HCT116 (cell line): ENCODE measurements around the gene VAV2. TPM values are rescaled to one million over a fixed set of nuclear protein-coding genes. Genes with fewer than 3 reads are reported as not detected.

Experiments used
- ATAC-seq: fragments of 200-7000 bp; cut with Tn5 transposase; 2 replicates; pipeline ENCODE4 v1.9.1; 2020; ENCODE audit warnings: mild to moderate bottlenecking, moderate library complexity
- BruUV-seq: library from RNA; stranded (reverse); fragments of 400-500 nt; replicated peaks from 2 replicates; lab custom pipeline; 2021; lab: Mats Ljungman, UMichigan
- CTCF ChIA-PET: fragments of 300-600 bp; sonication (Branson Sonifier 250); formaldehyde crosslinking; loops from one replicate; lab custom pipeline; 2021; ENCODE audit warnings: antibody characterized with exemption; lab: Charles Lee
- POLR2A ChIA-PET: fragments of 300-600, 350-600 bp; sonication (Branson Sonifier 250); formaldehyde crosslinking; loops from one replicate; lab custom pipeline; 2021; ENCODE audit warnings: antibody characterized with exemption; lab: Charles Lee
- RAD21 ChIA-PET, 2 experiments: fragments of 300-600 bp; sonication (Branson Sonifier 250); formaldehyde crosslinking; loops; one replicate each; lab custom pipeline; 2023; ENCODE audit warnings: low total read pairs in 2 of 2; ENCODE audit not compliant: uncharacterized antibody in 2 of 2, unreplicated experiment in 2 of 2, low non-redundant PET in 1 of 2; lab: Charles Lee
- DNase-seq: peaks from one replicate; pipeline ENCODE4 v3.0.0-alpha.2; 2010; ENCODE audit warnings: low read depth, low spot score
- H2AFZ ChIP-seq: fragments of 200-600 bp; shearing (Covaris generic), sonication (generic); 2 replicates; pipeline ENCODE4 v1.6.1; 2017; ENCODE audit warnings: low read depth, mixed run types, mixed read lengths, antibody characterized with exemption, low read length; ENCODE audit not compliant: poor library complexity, severe bottlenecking
- H3K27ac ChIP-seq: 2 replicates; pipeline ENCODE4 v1.5.1; 2012; ENCODE audit warnings: low read depth, low read length
- H3K27me3 ChIP-seq: fragments of 200-600 bp; sonication (generic); 2 replicates; pipeline ENCODE4 v1.6.1; 2016; ENCODE audit warnings: mixed run types, low read length, mixed read lengths; ENCODE audit not compliant: insufficient read depth
- H3K36me3 ChIP-seq, 2 experiments: fragments of 200-500 bp in 1 of 2; fragments of 200-600 bp in 1 of 2; sonication (Bioruptor generic) in 1 of 2; sonication (generic) in 1 of 2; 2 replicates each; pipeline versions ENCODE4 v1.5.1 to v1.6.1; 2014 to 2016; ENCODE audit warnings: low read length in 2 of 2, inconsistent platforms in 1 of 2, mixed read lengths in 1 of 2, mixed run types in 1 of 2; ENCODE audit not compliant: insufficient read depth in 2 of 2, control insufficient read depth in 1 of 2
- H3K4me1 ChIP-seq, 2 experiments: fragments of 200-600 bp in 1 of 2; sonication (generic) in 1 of 2; 2 replicates each; pipeline versions ENCODE4 v1.5.1 to v1.6.1; 2012 to 2017; ENCODE audit warnings: low read length in 2 of 2, inconsistent platforms in 1 of 2, mild to moderate bottlenecking in 1 of 2, mixed read lengths in 1 of 2, mixed run types in 1 of 2, moderate library complexity in 1 of 2; ENCODE audit not compliant: insufficient read depth in 2 of 2, control insufficient read depth in 1 of 2
- H3K4me2 ChIP-seq: fragments of 200-600 bp; sonication (generic); 2 replicates; pipeline ENCODE4 v1.6.1; 2017; ENCODE audit warnings: mixed run types, low read length, mixed read lengths
- H3K4me3 ChIP-seq, 2 experiments: fragments of 200-600 bp in 1 of 2; sonication (generic) in 1 of 2; replicated peaks in 1 of 2; 2 replicates each; pipeline ENCODE4 v1.5.1; 2011 to 2016; ENCODE audit warnings: low read length in 2 of 2, control low read depth in 1 of 2, low read depth in 1 of 2, mild to moderate bottlenecking in 1 of 2, mixed read lengths in 1 of 2, mixed run types in 1 of 2
- H3K79me2 ChIP-seq: fragments of 200-600 bp; sonication (generic); 2 replicates; pipeline ENCODE4 v1.6.1; 2017; ENCODE audit warnings: mild to moderate bottlenecking, mixed run types, low read length, moderate library complexity, mixed read lengths; ENCODE audit not compliant: insufficient read depth
- H3K9ac ChIP-seq: fragments of 200-600 bp; sonication (generic); 2 replicates; pipeline ENCODE4 v1.6.1; 2016; ENCODE audit warnings: low read length, mixed read lengths
- H3K9me2 ChIP-seq: fragments of 200-600 bp; sonication (generic), shearing (Covaris generic); 2 replicates; pipeline ENCODE4 v1.6.1; 2017; ENCODE audit warnings: mixed run types, mild to moderate bottlenecking, moderate library complexity; ENCODE audit not compliant: insufficient read depth
- H3K9me3 ChIP-seq, 2 experiments: fragments of 200-500 bp in 1 of 2; fragments of 200-600 bp in 1 of 2; sonication (Bioruptor generic) in 1 of 2; sonication (generic) in 1 of 2; 2 replicates each; pipeline ENCODE4 v1.6.1; 2014 to 2017; ENCODE audit warnings: low read length in 2 of 2, mixed read lengths in 2 of 2, inconsistent platforms in 1 of 2, low read depth in 1 of 2, mild to moderate bottlenecking in 1 of 2, mixed run types in 1 of 2, moderate library complexity in 1 of 2; ENCODE audit not compliant: control insufficient read depth in 1 of 2, insufficient read depth in 1 of 2
- H4K20me1 ChIP-seq: fragments of 200-600 bp; sonication (generic), shearing (Covaris generic); 2 replicates; pipeline ENCODE4 v1.6.1; 2017; ENCODE audit warnings: mixed run types, mild to moderate bottlenecking, moderate library complexity; ENCODE audit not compliant: insufficient read depth
- CEBPB ChIP-seq: IDR thresholded peaks from 2 replicates; pipeline ENCODE4 v1.6.1; 2012; ENCODE audit warnings: low read depth
- EGR1 ChIP-seq: IDR thresholded peaks from 2 replicates; pipeline ENCODE4 v1.6.1; 2012; ENCODE audit warnings: low read depth
- ELF1 ChIP-seq: IDR thresholded peaks from 2 replicates; pipeline ENCODE4 v1.6.1; 2012; ENCODE audit warnings: low read depth, borderline replicate concordance
- EZH2 ChIP-seq: fragments of 200-600 bp; sonication (generic); IDR thresholded peaks from 2 replicates; pipeline ENCODE4 v1.6.1; 2017; ENCODE audit warnings: antibody characterized with exemption, mixed run types
- JUND ChIP-seq: IDR thresholded peaks from 2 replicates; pipeline ENCODE4 v1.6.1; 2012
- POLR2A ChIP-seq: IDR thresholded peaks from 2 replicates; pipeline ENCODE4 v1.7.0; 2011; ENCODE audit warnings: borderline replicate concordance; ENCODE audit not compliant: insufficient read depth, insufficient read length; ENCODE audit errors: extremely low read depth
- POLR2AphosphoS5 ChIP-seq: IDR thresholded peaks from 2 replicates; pipeline ENCODE4 v1.6.1; 2011; ENCODE audit warnings: mild to moderate bottlenecking, low read depth, low read length, moderate library complexity
- RAD21 ChIP-seq: IDR thresholded peaks from 2 replicates; pipeline ENCODE4 v1.6.1; 2012; ENCODE audit warnings: low read depth, mild to moderate bottlenecking
- SIN3A ChIP-seq: IDR thresholded peaks from 2 replicates; pipeline ENCODE4 v1.6.1; 2012; ENCODE audit warnings: low read depth
- SP1 ChIP-seq: IDR thresholded peaks from 2 replicates; pipeline ENCODE4 v1.6.1; 2012; ENCODE audit warnings: low read depth
- TCF7L2 ChIP-seq: IDR thresholded peaks from 2 replicates; pipeline ENCODE4 v1.7.0; 2011; ENCODE audit warnings: borderline replicate concordance, inconsistent platforms; ENCODE audit not compliant: insufficient read depth, insufficient read length; ENCODE audit errors: extremely low read depth
- YY1 ChIP-seq: IDR thresholded peaks from 2 replicates; pipeline ENCODE4 v1.6.1; 2011; ENCODE audit warnings: low read length, low read depth, moderate library complexity, mild to moderate bottlenecking; ENCODE audit not compliant: insufficient replicate concordance; ENCODE audit errors: extremely low read depth
- ZFX ChIP-seq: fragments of 450-650 bp; IDR thresholded peaks from 2 replicates; pipeline ENCODE4 v1.6.1; 2017
- ZNF274 ChIP-seq: fragments of 200-500 bp; sonication (Bioruptor generic); IDR thresholded peaks from 2 replicates; pipeline ENCODE4 v1.6.1; 2014; ENCODE audit warnings: mild to moderate bottlenecking, low read depth, low read length, inconsistent platforms
- intact Hi-C: fragments of 100-400 bp; cut with micrococcal nuclease; formaldehyde crosslinking; loops from 2 replicates; pipeline ENCODE4 v1.10.0; 2022
- total RNA-seq: library from RNA; stranded (reverse); gene quantifications from one replicate; pipeline ENCODE4 v1.2.1, GENCODE V29; 2021; ENCODE audit not compliant: unreplicated experiment
- TF ChIP-seq, protein P1 (sequence below): IDR thresholded peaks from 2 replicates; pipeline ENCODE4 v1.6.1; 2012
- TF ChIP-seq, protein P2 (sequence below): IDR thresholded peaks from 2 replicates; pipeline ENCODE4 v1.6.1; 2012

Gene VAV2
- total RNA-seq, 1 experiment from 2014 or later = 33.2 TPM

DNA sequence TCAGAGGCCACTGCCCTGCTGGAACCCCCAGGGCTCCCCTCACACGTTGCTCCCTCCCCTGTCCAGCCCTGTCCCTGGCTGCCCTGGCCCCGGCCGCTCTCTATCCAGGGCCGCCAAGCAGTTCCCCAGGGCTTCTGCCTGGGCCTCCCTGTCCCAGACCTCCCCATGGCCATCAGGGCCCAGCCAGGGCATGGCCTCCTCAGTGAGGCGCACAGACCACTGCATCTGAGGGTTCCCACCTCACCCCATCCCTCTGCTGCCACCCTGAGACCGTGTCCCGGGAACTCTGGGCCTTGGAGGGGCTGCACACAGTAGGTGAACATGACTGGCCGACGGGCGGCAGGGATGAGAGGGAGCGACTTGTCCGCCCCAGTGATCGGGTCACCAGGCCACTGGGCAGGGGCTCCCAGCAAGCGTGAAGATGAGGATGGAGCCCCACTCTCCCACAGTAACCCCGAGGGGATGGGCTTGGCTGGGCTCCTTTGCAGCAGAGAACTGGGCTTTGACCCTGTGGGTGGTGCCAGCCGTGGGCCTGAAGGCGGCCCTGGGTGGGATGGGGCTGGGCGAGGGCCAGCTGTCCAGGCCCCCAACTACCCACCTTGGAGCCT, 145.5 kb downstream of the VAV2 start:
- no peak overlapping the region for H3K9ac ChIP-seq
- DNase-seq (no peak), ATAC-seq (no peak)
- H3K27me3 ChIP-seq = no peaks in the 10 kb centered on the region
- H3K27ac ChIP-seq = no peak overlapping the region
- no peaks in the 10 kb centered on the region for H4K20me1 ChIP-seq
- H3K9me2 ChIP-seq = no peaks in the 10 kb centered on the region
- no peak overlapping the region for H3K4me3 ChIP-seq
- no peak for TF ChIP-seq EZH2
- TF ChIP-seq RAD21 = no peak
- TF ChIP-seq YY1 = no peak
- TF ChIP-seq CEBPB = no peak
- TF ChIP-seq POLR2AphosphoS5 = no peak
- TF ChIP-seq TCF7L2 = no peak
- no peak for TF ChIP-seq SP1
- intact Hi-C loops = no loop called here
- H3K36me3 ChIP-seq = no peaks in the 10 kb centered on the region
- CTCF ChIA-PET = no interaction called here
- H3K9me3 ChIP-seq = no peaks in the 10 kb centered on the region
- no peaks in the 10 kb centered on the region; a peak in 1 of 4 replicates for H3K4me1 ChIP-seq
- H3K4me2 ChIP-seq = no peak overlapping the region
- no TSS peak for BruUV-seq
- H2AFZ ChIP-seq = no peak overlapping the region
- peaks cover 5% of the 10 kb centered on the region; the same call in 1 of the 2 replicates for H3K79me2 ChIP-seq
- RAD21 ChIA-PET = no interaction called here
- POLR2A ChIA-PET = no interaction called here

DNA sequence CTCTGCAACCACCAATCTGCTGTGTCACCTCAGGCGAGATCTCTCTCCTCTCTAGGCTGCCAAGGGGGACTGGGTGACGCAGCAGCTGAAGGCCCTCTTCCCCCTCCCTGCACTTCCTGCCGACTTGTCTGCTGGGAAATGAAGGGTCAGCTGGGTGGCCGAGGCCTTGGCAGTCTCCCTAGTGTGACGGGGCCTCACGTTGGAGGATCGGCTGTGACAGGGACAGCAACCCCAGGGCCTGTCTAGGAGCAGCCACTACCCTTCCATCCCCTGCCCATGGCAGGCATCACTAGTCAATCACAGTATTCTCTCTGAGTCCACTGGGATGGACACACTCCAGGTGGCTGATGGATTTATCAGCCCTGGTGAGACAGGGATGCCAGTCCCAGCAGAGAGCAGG, 146.7 kb downstream of the VAV2 start:
- ChIA-PET POLR2A (no interaction called here), RAD21 (no interaction called here), CTCF (no interaction called here)
- DNase-seq (no peak), ATAC-seq (no peak)
- Histone ChIP-seq H3K4me2 (no peak overlapping the region), H3K9me3 (no peaks in the 10 kb centered on the region), H3K79me2 (peaks cover 5% of the 10 kb centered on the region; the same call in 1 of the 2 replicates), H3K9ac (no peak overlapping the region), H4K20me1 (no peaks in the 10 kb centered on the region), H3K27me3 (no peaks in the 10 kb centered on the region), H3K4me1 (no peaks in the 10 kb centered on the region; a peak in 1 of 4 replicates), H3K36me3 (no peaks in the 10 kb centered on the region), H2AFZ (no peak overlapping the region), H3K9me2 (no peaks in the 10 kb centered on the region), H3K4me3 (no peak overlapping the region), H3K27ac (no peak overlapping the region)
- BruUV-seq = no TSS peak
- TF ChIP-seq SP1 (no peak), POLR2A (no peak), ZFX (no peak), EGR1 (no peak), ZNF274 (no peak), ELF1 (no peak), SIN3A (no peak), JUND (no peak), TCF7L2 (no peak), YY1 (no peak), CEBPB (no peak)
- TF ChIP-seq, protein P1, sequence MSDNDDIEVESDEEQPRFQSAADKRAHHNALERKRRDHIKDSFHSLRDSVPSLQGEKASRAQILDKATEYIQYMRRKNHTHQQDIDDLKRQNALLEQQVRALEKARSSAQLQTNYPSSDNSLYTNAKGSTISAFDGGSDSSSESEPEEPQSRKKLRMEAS = no peak
- TF ChIP-seq, protein P2, sequence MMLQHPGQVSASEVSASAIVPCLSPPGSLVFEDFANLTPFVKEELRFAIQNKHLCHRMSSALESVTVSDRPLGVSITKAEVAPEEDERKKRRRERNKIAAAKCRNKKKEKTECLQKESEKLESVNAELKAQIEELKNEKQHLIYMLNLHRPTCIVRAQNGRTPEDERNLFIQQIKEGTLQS = no peak
- intact Hi-C loops = no loop called here
